Measurements from ENCODE around the gene SERPINA6.

Gene SERPINA6

GRCh38 chr14:94337274-94337673 is 14.1 kb upstream of the SERPINA6 start:
- no peak for DNase-seq (ENCODE audit: extremely low spot score)
- CTCF ChIA-PET: no interaction called here
- POLR2A ChIA-PET: no interaction called here
- no peak for TF ChIP-seq CTCF (IDR thresholded peaks at IDR 0.05; ENCODE audit: control extremely low read depth, extremely low read depth, low read depth, missing control alignments)

DNA sequence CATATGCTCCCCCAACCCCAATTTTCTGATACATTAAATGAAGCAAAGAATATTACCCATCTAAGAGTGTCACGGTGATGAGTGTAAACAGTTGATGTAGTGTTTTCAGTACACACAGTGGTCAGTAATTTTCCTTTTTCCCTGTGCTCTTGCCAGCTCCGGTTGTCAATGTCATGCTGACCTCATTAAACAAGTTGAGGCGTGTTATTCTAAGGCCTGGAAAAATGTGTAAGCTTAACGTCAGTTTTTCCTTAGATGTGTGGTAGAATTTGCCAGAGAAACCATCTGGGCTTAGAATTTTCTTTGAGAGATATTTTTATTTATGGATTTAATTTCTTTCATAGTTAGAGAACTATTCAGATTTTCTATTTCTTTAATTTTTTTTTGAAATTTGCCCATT is 11.7 kb upstream of the SERPINA6 start:
- TF ChIP-seq CTCF (IDR thresholded peaks at IDR 0.05; ENCODE audit: control extremely low read depth, extremely low read depth, low read depth, missing control alignments): no peak

GRCh38 chr14:94332587-94332986 is 9.5 kb upstream of the SERPINA6 start:
- no peak for DNase-seq (ENCODE audit: extremely low spot score)
- CTCF ChIA-PET: no interaction called here
- POLR2A ChIA-PET: no interaction called here
- TF ChIP-seq CTCF (IDR thresholded peaks at IDR 0.05; ENCODE audit: control extremely low read depth, extremely low read depth, low read depth, missing control alignments): no peak

More for the DNA sequence above, 11.7 kb upstream of the SERPINA6 start:
- CTCF ChIA-PET: interaction anchor here (0.7 to 1.3 kb wide), 4 partner anchors 8 to 152 kb away, joined by 3 to 4 read pairs (median 3); partner anchors contain the start of gene SERPINA6
- POLR2A ChIA-PET: no interaction called here
- no peak for DNase-seq (ENCODE audit: extremely low spot score)

DNA sequence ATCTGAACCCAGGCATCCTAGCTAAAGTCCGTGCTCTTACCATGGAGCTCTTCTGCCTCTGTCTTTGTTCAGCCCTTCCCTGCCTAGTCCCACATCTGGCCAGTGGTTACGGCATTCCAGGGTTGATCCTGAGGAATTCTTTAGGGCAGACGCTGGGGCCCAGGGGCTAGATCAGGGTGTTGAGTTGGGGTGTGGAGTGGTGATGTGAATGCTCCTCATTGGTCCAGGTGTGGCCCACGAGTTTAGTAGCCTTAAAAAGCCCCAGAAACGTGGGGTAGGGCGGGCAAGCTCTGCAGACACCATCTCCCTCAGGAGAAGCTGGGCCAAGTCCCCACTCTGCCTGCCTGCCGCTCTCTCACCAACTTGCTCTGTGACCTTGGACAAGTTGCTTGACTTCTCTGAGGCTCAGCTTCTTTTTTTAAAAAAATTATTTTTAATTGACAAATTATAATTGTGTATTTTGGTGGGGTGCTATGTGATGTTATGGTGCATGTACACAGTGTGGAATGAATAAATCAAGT is 9.0 kb upstream of the SERPINA6 start:
- POLR2A ChIA-PET: no interaction called here
- DNase-seq (ENCODE audit: extremely low spot score): no peak
- no peak for TF ChIP-seq CTCF (IDR thresholded peaks at IDR 0.05; ENCODE audit: control extremely low read depth, extremely low read depth, low read depth, missing control alignments)
- CTCF ChIA-PET: interaction anchor here (1.8 kb wide), 1 partner anchor 9 kb away, joined by 5 read pairs; no protein-coding TSS in a partner anchor

- no peak for DNase-seq (ENCODE audit: extremely low spot score)
- ChIA-PET POLR2A (no interaction called here), CTCF (interaction anchor here (1.8 kb wide), 1 partner anchor 10 kb away, joined by 5 read pairs; no protein-coding TSS in a partner anchor)
- no peak for TF ChIP-seq CTCF (IDR thresholded peaks at IDR 0.05; ENCODE audit: control extremely low read depth, extremely low read depth, low read depth, missing control alignments)
Measured at GRCh38 chr14:94331462-94331861, 8.3 kb upstream of the SERPINA6 start.

DNA sequence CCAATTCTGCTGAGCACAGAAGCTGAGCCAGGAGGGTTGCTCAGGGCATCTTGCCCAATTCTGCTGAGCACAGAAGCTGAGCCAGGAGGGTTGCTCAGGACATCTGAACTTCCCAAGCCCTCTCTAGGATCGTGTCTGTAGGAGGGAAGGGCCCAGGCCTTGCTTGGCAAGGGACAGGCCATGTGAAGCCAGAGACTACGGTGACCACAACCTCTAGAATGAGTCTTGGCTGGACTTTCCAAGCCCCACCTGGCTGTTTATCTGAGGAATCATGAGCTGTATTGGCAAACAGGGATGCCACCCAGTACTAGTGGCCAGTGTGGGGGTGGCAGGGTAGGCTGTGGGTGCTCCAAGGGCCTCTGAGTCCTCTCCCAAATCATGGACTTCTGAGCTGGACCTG is 7.7 kb upstream of the SERPINA6 start:
- ChIA-PET POLR2A (no interaction called here), CTCF (interaction anchor here (1.8 kb wide), 1 partner anchor 11 kb away, joined by 5 read pairs; no protein-coding TSS in a partner anchor)
- no peak for TF ChIP-seq CTCF (IDR thresholded peaks at IDR 0.05; ENCODE audit: control extremely low read depth, extremely low read depth, low read depth, missing control alignments)
- DNase-seq (ENCODE audit: extremely low spot score): no peak
